K562 (cell line): ENCODE results near the gene SMAGP. TPM values are rescaled to one million over a fixed set of nuclear protein-coding genes. Genes with fewer than 3 reads are reported as not detected.

ENCODE experiments used
- DMBX1 ChIP-seq: fragments of 250-450 bp; sonication (Bioruptor Pico); IDR thresholded peaks from 2 replicates; pipeline ENCODE4 v1.8.0; 2022; ENCODE audit warnings: inconsistent platforms, mild to moderate bottlenecking, moderate library complexity, borderline replicate concordance
- GATA2 ChIP-seq: sonication (generic); formaldehyde crosslinking; IDR thresholded peaks from 2 replicates; pipeline ENCODE4 v1.4.0; 2020; ENCODE audit warnings: mild to moderate bottlenecking, missing genetic modification reagents
- MTA2 ChIP-seq: fragments of 450-650 bp; IDR thresholded peaks from 2 replicates; pipeline ENCODE4 v1.6.1; 2016; ENCODE audit warnings: low read depth
- SAFB ChIP-seq: fragments of 200-400 bp; formaldehyde crosslinking; IDR thresholded peaks from 2 replicates; pipeline ENCODE4 v1.6.1; 2017; ENCODE audit warnings: low read depth, low read length, borderline replicate concordance
- SMAD3 ChIP-seq: fragments of 450-650 bp; formaldehyde crosslinking; conservative IDR thresholded peaks from 2 replicates; pipeline ENCODE4 v1.4.0; 2020; ENCODE audit warnings: mild to moderate bottlenecking
- SP1 ChIP-seq: sonication (generic); formaldehyde crosslinking; IDR thresholded peaks from 2 replicates; pipeline ENCODE4 v1.8.1; 2022; ENCODE audit warnings: mild to moderate bottlenecking, missing genetic modification reagents
- TRIM24 ChIP-seq, 2 experiments: fragments of 450-650 bp; IDR thresholded peaks; 2 replicates each; pipeline ENCODE4 v1.6.1; 2016
- ZNF644 ChIP-seq: fragments of 200-800 bp; sonication (Bioruptor generic); IDR thresholded peaks from 2 replicates; pipeline ENCODE4 v1.6.1; 2016; ENCODE audit warnings: low read depth, missing genetic modification characterization, missing compliant biosample characterization
- polyA plus RNA-seq, 8 experiments: library from polyadenylated mRNA; depleted of rRNA in 4 of 8; stranded (reverse) in 5 of 8; unstranded in 3 of 8; fragments of >200 nt; fragmentation: Nextera tagmentation in 2 of 8; fragmentation: Illumina TruSeq in 1 of 8; extraction: Ambion mirVana in 2 of 8; extraction: Trizol in 1 of 8; gene quantifications; 2 replicates each; pipeline versions ENCODE4 v1.2.1 to v1.2.3, GENCODE V29; 2011 to 2014; ENCODE audit warnings: inconsistent platforms in 1 of 8, missing spikeins in 1 of 8
- total RNA-seq, 7 experiments: library from RNA; depleted of rRNA in 6 of 7; stranded (reverse); fragments of >200 nt in 6 of 7; fragmentation: Illumina TruSeq in 2 of 7; extraction: Trizol in 2 of 7; gene quantifications; 2 replicates each; pipeline versions ENCODE4 v1.2.1 to v1.2.3, GENCODE V29; 2011 to 2021; ENCODE audit warnings: low replicate concordance in 1 of 7
- TF ChIP-seq, protein P1 (sequence below): IDR thresholded peaks from 3 replicates; pipeline ENCODE4 v1.6.1; 2011; ENCODE audit warnings: borderline replicate concordance, mild to moderate bottlenecking, moderate library complexity; ENCODE audit not compliant: insufficient read length; ENCODE audit errors: extremely low read depth
- TF ChIP-seq, protein P2 (sequence below): fragments of 450-650 bp; conservative IDR thresholded peaks from 2 replicates; pipeline ENCODE4 v1.6.1; 2016; ENCODE audit warnings: missing genetic modification characterization, low read depth, mild to moderate bottlenecking, missing compliant biosample characterization, moderate library complexity

SMAGP gene
- total and polyA plus RNA-seq, 9 of the 15 experiments (the other 6 are each of a cell fraction or from before 2014, with no cell fraction given), result 23.1 to 62.3 (median 29.9) TPM

- peak; percentile 80 for TF ChIP-seq SMAD3
- TF ChIP-seq, protein P1, sequence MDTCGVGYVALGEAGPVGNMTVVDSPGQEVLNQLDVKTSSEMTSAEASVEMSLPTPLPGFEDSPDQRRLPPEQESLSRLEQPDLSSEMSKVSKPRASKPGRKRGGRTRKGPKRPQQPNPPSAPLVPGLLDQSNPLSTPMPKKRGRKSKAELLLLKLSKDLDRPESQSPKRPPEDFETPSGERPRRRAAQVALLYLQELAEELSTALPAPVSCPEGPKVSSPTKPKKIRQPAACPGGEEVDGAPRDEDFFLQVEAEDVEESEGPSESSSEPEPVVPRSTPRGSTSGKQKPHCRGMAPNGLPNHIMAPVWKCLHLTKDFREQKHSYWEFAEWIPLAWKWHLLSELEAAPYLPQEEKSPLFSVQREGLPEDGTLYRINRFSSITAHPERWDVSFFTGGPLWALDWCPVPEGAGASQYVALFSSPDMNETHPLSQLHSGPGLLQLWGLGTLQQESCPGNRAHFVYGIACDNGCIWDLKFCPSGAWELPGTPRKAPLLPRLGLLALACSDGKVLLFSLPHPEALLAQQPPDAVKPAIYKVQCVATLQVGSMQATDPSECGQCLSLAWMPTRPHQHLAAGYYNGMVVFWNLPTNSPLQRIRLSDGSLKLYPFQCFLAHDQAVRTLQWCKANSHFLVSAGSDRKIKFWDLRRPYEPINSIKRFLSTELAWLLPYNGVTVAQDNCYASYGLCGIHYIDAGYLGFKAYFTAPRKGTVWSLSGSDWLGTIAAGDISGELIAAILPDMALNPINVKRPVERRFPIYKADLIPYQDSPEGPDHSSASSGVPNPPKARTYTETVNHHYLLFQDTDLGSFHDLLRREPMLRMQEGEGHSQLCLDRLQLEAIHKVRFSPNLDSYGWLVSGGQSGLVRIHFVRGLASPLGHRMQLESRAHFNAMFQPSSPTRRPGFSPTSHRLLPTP, result no peak
- peak; percentile 87 for TF ChIP-seq DMBX1 (CRISPR knock-in tag)
- TF ChIP-seq GATA2, result peak; percentile 56; the same call in 1 of the 2 replicates
- peak; percentile 36; the same call in 1 of the 2 replicates for TF ChIP-seq MTA2
- no peak; the same call in 1 of the 2 replicates for TF ChIP-seq SP1 (CRISPR knock-in tag)
- no peak for TF ChIP-seq SAFB
- TF ChIP-seq, protein P2, sequence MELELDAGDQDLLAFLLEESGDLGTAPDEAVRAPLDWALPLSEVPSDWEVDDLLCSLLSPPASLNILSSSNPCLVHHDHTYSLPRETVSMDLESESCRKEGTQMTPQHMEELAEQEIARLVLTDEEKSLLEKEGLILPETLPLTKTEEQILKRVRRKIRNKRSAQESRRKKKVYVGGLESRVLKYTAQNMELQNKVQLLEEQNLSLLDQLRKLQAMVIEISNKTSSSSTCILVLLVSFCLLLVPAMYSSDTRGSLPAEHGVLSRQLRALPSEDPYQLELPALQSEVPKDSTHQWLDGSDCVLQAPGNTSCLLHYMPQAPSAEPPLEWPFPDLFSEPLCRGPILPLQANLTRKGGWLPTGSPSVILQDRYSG (tag), result 0 out of 2 replicates have a peak, but pooled peaks have one; percentile 16
- TF ChIP-seq TRIM24 (IDR thresholded peaks at IDR 0.05), result peak; percentile 65 to 66; a peak in 2 of 4 replicates
- 0 out of 2 replicates have a peak, but pooled peaks have one; percentile 44 for TF ChIP-seq ZNF644
Observed at GRCh38 chr12:51246254-51246853, 23.9 kb downstream of the SMAGP start (continued).
